Anterior cingulate cortex (tissue), 58 donors: ENCODE results near the gene MTHFSD.

Experiments
- DNase-seq, 58 donors: peaks; one replicate each; lab custom pipeline; 2025; lab: John Stamatoyannopoulos, UW

MTHFSD gene

DNA sequence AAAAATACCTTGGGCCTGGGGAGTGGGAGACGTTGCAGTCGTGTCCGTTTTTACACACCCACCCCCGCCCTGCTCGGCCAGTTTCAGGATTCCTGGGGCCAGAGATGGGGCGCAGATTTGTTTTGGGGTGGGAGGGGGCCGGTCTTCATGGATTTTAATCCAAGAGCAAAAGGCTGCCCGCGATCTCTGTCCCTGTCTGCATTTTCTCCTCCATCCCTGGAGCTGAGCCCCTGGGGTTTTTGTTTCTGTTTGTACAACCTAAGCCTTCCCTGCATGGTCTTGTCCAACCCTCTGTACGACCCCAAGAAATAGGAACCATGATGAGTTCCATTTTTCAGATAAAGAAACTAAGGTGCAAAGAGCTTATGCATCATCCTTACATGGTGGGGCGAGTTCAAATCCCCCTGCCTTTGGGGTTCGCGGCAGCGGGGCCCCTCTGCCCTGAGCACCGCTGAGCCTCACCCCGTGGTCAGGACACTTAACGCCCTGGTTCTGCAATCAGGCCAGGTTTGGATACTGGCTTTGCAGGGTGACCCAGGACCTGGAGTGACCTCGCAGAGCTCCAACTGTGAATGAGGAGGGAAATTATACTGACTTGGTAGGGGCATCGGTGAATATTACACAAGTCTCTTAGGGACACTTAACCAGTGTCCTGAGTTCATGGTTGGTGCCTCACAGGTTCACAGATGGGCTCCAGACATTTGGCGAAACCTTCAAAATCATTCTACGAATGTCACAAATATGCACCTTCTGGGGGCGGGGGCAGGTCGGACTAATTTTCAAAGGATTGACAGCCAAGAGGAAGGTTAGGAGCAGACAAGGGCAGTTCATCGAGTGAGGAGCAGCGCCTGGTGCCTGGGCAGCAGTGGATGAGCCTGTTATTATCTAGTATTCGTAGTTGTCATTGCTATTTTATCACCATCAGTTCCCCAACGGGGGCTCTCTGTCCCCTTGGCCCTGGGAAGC lies 48.9 kb downstream of the MTHFSD start:
- DNase-seq, result no peak

GRCh38 chr16:86505185-86505898 lies 49.7 kb downstream of the MTHFSD start:
- no peak for DNase-seq

- DNase-seq, result no peak
Measured at GRCh38 chr16:86504315-86505184, 50.5 kb downstream of the MTHFSD start.

DNA sequence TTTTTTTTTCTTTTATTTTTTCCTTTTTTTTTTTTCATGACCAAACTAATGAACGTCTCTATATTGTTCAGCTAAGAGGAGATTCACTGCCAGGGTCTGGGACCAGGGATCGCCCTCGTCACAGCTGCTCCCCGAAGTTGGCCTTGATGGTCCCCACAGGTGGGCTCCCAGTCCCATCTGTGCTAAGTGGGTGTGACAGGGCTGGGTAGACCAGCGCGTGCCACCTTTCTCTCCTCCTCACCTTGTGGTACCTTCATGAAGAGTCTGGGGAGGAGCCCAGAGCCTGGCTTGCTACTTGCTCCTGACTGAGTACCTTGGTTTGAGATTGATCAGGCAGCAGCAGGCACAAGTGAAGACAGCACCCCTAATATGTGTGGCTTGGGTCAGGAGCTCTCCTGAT lies 51.2 kb downstream of the MTHFSD start:
- DNase-seq, result no peak

DNA sequence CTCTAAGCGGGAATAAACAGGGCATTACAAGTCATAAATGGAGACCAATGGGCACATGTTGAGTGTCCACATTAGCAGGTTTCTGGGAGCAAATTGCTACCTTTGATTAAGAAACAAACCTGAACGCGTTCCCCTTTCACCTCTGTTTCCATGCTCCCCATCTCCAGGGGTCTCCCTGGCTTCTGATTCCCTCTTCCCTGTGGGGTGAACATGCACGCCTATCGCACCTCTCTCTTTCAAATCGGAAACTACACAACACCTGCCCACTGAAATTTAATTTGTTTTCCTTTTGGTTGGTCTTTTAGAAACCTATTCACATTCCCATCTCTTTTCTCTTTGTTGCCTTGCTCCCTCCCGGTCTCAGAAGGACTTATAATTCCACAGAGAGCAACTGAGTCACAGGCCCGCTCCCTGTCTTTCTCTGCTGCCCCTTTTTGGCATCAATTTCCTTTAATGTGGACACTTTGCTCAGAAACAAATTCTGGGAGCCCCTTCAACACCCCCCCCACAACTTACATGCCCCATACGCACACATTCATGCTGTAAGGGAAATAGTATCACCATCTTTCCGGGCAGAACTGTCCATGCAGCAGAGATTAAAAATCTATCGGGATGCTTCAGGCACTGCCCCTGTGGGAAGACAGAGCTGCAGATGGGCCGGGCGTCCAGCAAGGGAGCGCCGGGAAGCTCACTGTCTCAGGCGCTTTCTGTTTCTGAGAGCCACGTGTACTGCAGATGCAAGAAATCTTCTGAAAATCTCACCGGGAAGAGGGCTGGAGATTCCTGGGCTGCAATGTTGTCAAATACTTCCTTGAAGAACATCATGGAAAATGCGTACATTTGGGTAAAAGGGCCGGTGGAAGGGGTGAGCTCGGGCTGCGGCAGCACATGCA lies 51.9 kb downstream of the MTHFSD start:
- no peak for DNase-seq

DNA sequence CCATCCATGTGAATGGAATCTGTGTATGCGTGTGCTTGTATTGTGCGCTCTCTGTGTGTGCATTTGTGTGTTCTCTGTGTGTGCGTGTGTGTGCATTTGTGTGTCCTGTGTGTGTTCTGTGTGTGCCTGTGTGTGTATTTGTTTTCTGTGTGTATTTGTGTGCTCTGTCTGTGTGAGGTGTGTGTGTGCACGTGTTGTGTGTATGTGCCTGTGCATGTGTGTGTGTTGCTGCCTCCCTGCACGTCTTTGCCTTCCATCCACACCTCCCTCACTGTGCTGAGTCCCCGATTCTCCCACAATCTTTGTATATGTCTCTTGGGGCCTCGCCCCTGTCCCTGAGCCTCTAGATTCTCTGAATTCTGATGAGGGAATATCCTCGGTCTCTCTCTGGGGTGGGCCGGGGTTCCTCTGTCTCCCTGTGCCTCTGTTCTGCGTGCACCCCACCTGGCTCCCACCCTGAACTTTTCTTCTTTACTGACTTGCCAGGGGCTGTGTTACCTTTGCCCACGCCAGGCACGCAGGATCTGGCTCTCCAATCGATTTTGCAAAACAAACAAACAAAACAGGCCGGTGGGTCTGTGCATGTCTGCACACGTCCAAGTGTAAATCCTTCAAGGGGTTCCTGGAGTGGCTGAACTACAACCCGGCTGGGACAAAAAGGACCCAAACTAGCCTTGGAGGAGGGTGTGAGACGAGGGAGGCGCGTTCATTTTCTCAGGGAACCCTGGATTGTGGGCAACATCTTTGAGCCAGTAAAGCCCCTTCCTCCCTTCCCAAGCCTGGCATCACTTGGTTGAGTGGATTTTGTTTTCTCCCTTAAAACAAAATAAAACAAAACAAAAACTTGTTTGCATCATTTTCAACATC lies 52.8 kb downstream of the MTHFSD start:
- no peak for DNase-seq

- no peak for DNase-seq
Measured at GRCh38 chr16:86500708-86501510, 54.1 kb downstream of the MTHFSD start.

DNA sequence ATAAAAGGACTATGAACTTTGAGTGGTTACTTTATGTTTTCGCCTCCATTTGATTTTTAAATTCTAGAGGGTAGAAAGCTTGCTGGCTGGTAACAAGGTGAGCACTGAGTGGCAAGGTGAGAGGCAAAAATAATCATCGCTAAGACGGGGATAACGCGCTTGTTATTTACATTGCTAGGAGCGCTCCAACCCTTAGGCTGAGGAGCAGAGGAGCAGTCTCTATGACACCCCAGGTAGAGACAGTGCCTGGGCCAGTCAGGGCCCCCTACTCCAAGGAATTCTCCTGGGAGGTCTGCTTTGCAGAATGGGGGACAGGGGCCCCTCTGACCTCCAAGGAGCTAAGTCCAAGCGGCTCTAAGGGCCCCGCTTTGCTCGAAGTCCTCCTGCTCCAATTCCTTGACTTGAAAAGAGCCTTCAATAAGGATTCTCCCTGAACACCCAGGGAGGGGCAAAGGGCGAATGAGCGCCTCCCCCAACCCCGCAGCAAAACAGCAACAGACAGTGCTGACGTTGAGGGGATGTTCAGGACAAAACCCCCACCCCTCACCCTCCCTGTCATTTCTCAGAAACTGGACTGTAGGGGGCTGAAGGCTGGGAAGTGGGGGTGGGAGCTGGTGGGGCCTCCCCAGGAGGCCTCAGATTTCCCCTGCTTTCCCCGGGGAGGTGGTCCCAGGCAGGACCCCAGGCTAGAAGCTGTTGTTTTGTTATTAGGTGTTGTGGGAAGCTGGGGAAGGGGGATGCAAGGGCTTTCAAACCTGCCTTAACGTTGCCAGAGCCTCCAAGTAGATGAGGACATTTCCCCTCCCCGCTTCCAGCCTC lies 54.9 kb downstream of the MTHFSD start:
- DNase-seq, result no peak

GRCh38 chr16:86499440-86499786 lies 55.6 kb downstream of the MTHFSD start:
- no peak for DNase-seq

- DNase-seq, result no peak
Measured at GRCh38 chr16:86498671-86499439, 56.2 kb downstream of the MTHFSD start.

- DNase-seq, result no peak
Measured at GRCh38 chr16:86498155-86498670, 56.8 kb downstream of the MTHFSD start.

GRCh38 chr16:86497551-86498021 lies 57.4 kb downstream of the MTHFSD start:
- DNase-seq, result no peak

DNA sequence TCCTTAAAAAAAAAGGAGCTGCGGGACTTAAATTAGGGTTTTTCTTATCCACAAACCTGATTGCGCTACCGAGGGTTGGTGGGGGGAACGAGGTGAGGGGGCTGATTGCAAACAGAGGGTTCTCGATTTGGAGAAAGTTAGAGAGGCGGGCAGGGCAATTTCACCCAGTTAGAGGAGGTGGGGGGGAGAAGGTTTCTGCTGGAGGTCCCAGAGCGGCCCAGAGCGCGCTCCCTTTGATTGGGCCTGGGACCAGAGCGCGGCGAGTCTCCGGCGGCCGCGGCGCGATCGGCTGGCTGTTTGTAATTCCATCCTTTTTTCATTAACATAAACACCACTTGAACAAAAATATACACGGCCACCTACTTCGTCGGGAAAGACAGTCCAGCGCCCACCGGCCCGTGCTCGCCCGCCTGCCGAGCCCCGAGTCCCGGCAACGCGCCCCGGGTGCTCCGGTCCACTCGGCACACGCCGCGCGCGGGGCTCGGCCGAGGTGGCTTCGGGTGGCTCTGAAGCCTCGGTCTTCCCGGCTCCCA lies 58.0 kb downstream of the MTHFSD start:
- no peak for DNase-seq

DNA sequence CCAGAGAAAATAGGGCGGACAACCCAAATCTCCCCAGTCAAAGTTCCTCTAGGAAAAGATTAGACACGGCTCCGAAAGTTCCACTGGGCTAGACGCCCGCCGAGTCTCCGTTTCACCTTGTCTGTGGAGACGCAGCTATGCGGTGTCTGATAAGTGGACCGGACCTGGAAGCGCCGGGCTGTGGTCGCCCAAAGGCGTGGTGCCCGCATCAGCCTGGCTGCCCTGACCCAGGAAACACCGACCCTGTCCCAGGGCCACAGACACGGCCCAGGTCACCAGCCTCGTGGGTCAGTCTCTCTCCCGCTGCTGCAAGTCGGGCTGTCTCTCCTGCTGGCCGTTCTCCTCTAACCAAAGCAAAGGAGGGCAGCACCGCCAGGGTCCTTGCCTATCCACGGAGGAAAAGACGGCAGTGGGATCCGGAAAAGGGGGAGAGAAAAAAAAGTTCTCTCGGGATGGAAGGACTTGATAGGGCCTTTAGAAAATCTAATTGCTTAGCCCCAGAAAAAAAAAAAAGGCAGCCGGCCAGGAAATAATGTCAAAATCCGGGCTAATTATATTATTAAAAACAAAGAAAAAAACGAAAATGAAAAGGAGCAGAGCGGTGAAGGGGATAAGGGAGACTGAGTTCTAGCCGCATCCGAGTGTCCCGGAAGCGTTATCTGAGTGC lies 58.6 kb downstream of the MTHFSD start:
- DNase-seq, result no peak

DNA sequence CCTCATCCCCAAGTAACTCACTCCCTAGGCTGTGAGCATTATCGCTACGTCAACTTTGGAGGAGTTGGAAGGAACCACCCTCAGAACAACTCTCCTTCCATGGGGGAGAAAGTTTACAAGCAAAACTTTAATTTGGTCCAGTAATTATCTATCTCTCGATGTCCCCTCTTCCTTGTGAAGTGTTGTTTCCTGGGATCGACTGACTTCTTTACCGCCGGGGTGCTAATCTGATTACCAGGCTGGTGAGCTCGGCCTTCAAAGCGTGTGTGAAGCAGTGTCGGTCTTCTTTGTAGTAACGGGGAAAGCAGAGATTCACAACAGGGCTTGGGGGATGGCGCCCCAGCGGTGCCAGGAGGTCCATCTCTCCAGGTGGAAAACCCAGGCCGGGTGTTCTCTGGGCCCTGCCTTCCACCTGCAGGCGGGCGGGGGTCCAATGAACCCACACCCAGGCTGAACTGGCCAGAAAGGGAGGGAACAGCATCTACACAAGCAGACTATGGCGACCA lies 59.2 kb downstream of the MTHFSD start:
- DNase-seq, result no peak
